ENCODE results near the gene ATP5F1B. TPM values are rescaled to one million over a fixed set of nuclear protein-coding genes. Genes with fewer than 3 reads are reported as not detected.

Gene ATP5F1B
- polyA plus RNA-seq, 2 of the 4 experiments (the other 2 are of a cell fraction) = 778 to 1,500 TPM

GRCh38 chr12:56622535-56622934 is 23.2 kb downstream of the ATP5F1B start:
- ChIA-PET CTCF (interaction anchor here (0.6 to 7.6 kb wide), 3 partner anchors 13 to 78 kb away, joined by 4 to 67 read pairs (median 9); no protein-coding TSS in a partner anchor), POLR2A (no interaction called here)
- H3K4me2 ChIP-seq = no peak overlapping the region
- no peak overlapping the region for H3K4me3 ChIP-seq
- WGBS (ENCODE audit: missing lambda C conversion rate) = 100% methylated on average over 1 of the region's 1 CpG
- no peak overlapping the region for H3K27ac ChIP-seq
- FAIRE-seq (no peak), ATAC-seq (no peak), DNase-seq (ENCODE audit: low read depth in 1 of 2, low spot score in 1 of 2) (no peak)
- no peaks in the 10 kb centered on the region for H3K9me3 ChIP-seq
- no peaks in the 10 kb centered on the region for H3K4me1 ChIP-seq
- TF ChIP-seq HOXB13 (CRISPR knock-in tag; IDR thresholded peaks at IDR 0.05; ENCODE audit: low read depth) (no peak), EP300 (IDR thresholded peaks at IDR 0.05) (no peak), HOXB5 (CRISPR knock-in tag; IDR thresholded peaks at IDR 0.05) (no peak), CBX2 (IDR thresholded peaks at IDR 0.05; ENCODE audit: borderline replicate concordance, low read depth) (no peak)

GRCh38 chr12:56616925-56617324 is 28.9 kb downstream of the ATP5F1B start:
- POLR2A ChIA-PET = no interaction called here
- H3K27ac ChIP-seq = no peak overlapping the region
- ATAC-seq (no peak), DNase-seq (ENCODE audit: low read depth in 1 of 2, low spot score in 1 of 2) (no peak), FAIRE-seq (no peak)
- CTCF ChIA-PET = interaction anchor here (0.6 to 2.3 kb wide), 5 partner anchors 8 to 103 kb away, joined by 3 to 9 read pairs (median 6); no protein-coding TSS in a partner anchor
- no peaks in the 10 kb centered on the region for H3K9me3 ChIP-seq
- TF ChIP-seq JUN (IDR thresholded peaks at IDR 0.05) (no peak), HES2 (IDR thresholded peaks at IDR 0.05) (no peak)
- H3K4me2 ChIP-seq = no peak overlapping the region
- H3K4me1 ChIP-seq = no peaks in the 10 kb centered on the region
- no peak overlapping the region for H3K4me3 ChIP-seq

- Histone ChIP-seq H3K4me1 (no peaks in the 10 kb centered on the region), H3K9me3 (no peaks in the 10 kb centered on the region), H3K4me2 (no peak overlapping the region), H3K27ac (no peak overlapping the region), H3K4me3 (no peak overlapping the region)
- FAIRE-seq (no peak), DNase-seq (ENCODE audit: low read depth in 1 of 2, low spot score in 1 of 2) (no peak), ATAC-seq (no peak)
- CTCF ChIA-PET = interaction anchor here (0.6 to 1.8 kb wide), 6 partner anchors 9 to 103 kb away, joined by 3 to 6 read pairs (median 4); no protein-coding TSS in a partner anchor
- WGBS (ENCODE audit: missing lambda C conversion rate) = 97% methylated on average over 3 of the region's 3 CpGs
- TF ChIP-seq ZFP36 (IDR thresholded peaks at IDR 0.05; ENCODE audit: borderline replicate concordance, partially characterized antibody) (no peak), FOSB (CRISPR knock-in tag; IDR thresholded peaks at IDR 0.05) (no peak), E2F6 (IDR thresholded peaks at IDR 0.05; ENCODE audit: borderline replicate concordance, low read depth) (no peak), CBX2 (IDR thresholded peaks at IDR 0.05; ENCODE audit: borderline replicate concordance, low read depth) (no peak)
- POLR2A ChIA-PET = no interaction called here
Observed at GRCh38 chr12:56616244-56616643, 29.5 kb downstream of the ATP5F1B start.

- ChIA-PET CTCF (interaction anchor here (1.1 to 2.0 kb wide), 4 partner anchors 13 to 22 kb away, joined by 3 to 16 read pairs (median 6); no protein-coding TSS in a partner anchor), POLR2A (interaction anchor here (1.5 kb wide), 1 partner anchor 22 kb away, joined by 4 read pairs; no protein-coding TSS in a partner anchor)
- FAIRE-seq (no peak), DNase-seq (ENCODE audit: low read depth in 1 of 2, low spot score in 1 of 2) (no peak), ATAC-seq (no peak)
- no peak overlapping the region for H3K4me2 ChIP-seq
- 90% methylated on average over 8 of the region's 8 CpGs for WGBS (ENCODE audit: missing lambda C conversion rate)
- H3K27ac ChIP-seq = no peak overlapping the region
- TF ChIP-seq FOXS1 (CRISPR knock-in tag; IDR thresholded peaks at IDR 0.05) (no peak), RFX5 (IDR thresholded peaks at IDR 0.05) (no peak), RARB (CRISPR knock-in tag; IDR thresholded peaks at IDR 0.05) (no peak), JUN (IDR thresholded peaks at IDR 0.05) (no peak), RAD21 (conservative IDR thresholded peaks at IDR 0.05 in 1 of 2, IDR thresholded peaks at IDR 0.05 in 1 of 2) (no peak)
- H3K4me1 ChIP-seq = no peaks in the 10 kb centered on the region
- no peak overlapping the region for H3K4me3 ChIP-seq
- no peaks in the 10 kb centered on the region for H3K9me3 ChIP-seq
Observed at GRCh38 chr12:56614627-56615026, 31.2 kb downstream of the ATP5F1B start.

GRCh38 chr12:56604355-56604754 is 41.4 kb downstream of the ATP5F1B start:
- DNase-seq (ENCODE audit: low read depth in 1 of 2, low spot score in 1 of 2) = no peak
- Histone ChIP-seq H3K4me1 (no peaks in the 10 kb centered on the region), H3K27ac (no peak overlapping the region), H3K9me3 (no peaks in the 10 kb centered on the region), H3K4me2 (no peak overlapping the region), H3K4me3 (no peak overlapping the region)
- FAIRE-seq = no peak
- 96% methylated on average over 3 of the region's 3 CpGs for WGBS (ENCODE audit: missing lambda C conversion rate)
- ATAC-seq = no peak
- CTCF ChIA-PET = interaction anchor here (0.8 to 5.6 kb wide), 3 partner anchors 9 to 31 kb away, joined by 5 to 49 read pairs (median 6); no protein-coding TSS in a partner anchor
- POLR2A ChIA-PET = no interaction called here
- TF ChIP-seq NPAS2 (CRISPR knock-in tag; IDR thresholded peaks at IDR 0.05; ENCODE audit: borderline replicate concordance) (no peak), EHF (CRISPR knock-in tag; IDR thresholded peaks at IDR 0.05) (no peak), CTCF (IDR thresholded peaks at IDR 0.05) (no peak), HMGXB4 (CRISPR knock-in tag; IDR thresholded peaks at IDR 0.05; ENCODE audit: borderline replicate concordance) (no peak), RARB (CRISPR knock-in tag; IDR thresholded peaks at IDR 0.05) (no peak), NFE2L2 (conservative IDR thresholded peaks at IDR 0.05; ENCODE audit: low read length) (no peak), ZSCAN20 (CRISPR knock-in tag; IDR thresholded peaks at IDR 0.05) (no peak), EHMT2 (IDR thresholded peaks at IDR 0.05; ENCODE audit: low read depth) (no peak)
